OCI-LY3 (cell line): ENCODE measurements around the gene TTC7B.

Experiments
- EZH2phosphoT487 ChIP-seq: fragments of 200-600 bp; shearing (Covaris generic); IDR thresholded peaks from 2 replicates; pipeline ENCODE4 v1.6.1; 2018; ENCODE audit warnings: antibody characterized with exemption, mixed run types, low read depth
- TF ChIP-seq, protein P1 (sequence below): fragments of 200-600, 300-600 bp; sonication (generic); IDR thresholded peaks from 2 replicates; pipeline ENCODE4 v1.5.1; 2014; ENCODE audit warnings: antibody characterized with exemption, low read length, low read depth

DNA sequence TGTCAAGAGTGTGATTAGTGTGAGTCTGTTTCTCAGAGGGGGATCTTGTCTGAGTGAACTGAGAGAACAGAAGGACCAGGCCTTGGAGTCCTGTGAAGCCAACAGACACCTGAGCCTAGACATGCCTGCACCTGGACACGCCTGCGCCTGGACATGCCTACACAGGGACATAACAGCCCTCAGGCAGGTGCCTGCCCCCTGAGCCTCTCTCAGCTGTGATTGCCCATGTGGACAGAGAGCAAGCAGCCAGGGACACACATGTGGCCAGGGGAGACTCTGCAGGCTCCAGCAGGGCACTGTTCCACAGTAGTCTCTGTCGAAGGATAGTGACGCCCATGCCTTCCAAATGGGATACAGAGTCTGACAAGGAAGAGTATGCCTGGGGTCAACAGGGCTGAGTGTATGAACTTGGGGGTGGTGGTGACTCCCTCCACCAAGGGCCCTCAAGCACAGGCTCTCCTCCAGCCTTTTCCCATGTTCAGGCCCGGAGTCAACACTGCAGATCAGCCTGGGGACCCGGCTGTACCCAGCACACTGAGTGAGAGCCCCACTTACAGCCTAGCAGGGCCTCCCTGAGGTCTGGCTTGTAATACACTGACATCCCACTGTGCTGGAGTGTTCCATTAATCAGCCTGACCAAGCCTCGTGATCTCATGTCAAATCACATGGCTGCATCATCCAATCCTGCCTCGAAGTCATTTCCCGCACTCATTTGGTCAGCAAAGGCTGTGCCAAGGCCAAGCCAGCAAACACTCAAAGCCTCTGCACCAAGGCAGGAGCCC is 246.4 kb downstream of the TTC7B start:
- TF ChIP-seq, protein P1, sequence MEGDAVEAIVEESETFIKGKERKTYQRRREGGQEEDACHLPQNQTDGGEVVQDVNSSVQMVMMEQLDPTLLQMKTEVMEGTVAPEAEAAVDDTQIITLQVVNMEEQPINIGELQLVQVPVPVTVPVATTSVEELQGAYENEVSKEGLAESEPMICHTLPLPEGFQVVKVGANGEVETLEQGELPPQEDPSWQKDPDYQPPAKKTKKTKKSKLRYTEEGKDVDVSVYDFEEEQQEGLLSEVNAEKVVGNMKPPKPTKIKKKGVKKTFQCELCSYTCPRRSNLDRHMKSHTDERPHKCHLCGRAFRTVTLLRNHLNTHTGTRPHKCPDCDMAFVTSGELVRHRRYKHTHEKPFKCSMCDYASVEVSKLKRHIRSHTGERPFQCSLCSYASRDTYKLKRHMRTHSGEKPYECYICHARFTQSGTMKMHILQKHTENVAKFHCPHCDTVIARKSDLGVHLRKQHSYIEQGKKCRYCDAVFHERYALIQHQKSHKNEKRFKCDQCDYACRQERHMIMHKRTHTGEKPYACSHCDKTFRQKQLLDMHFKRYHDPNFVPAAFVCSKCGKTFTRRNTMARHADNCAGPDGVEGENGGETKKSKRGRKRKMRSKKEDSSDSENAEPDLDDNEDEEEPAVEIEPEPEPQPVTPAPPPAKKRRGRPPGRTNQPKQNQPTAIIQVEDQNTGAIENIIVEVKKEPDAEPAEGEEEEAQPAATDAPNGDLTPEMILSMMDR: no peak
- TF ChIP-seq EZH2phosphoT487: no peak
